Stimulated activated CD4-positive, alpha-beta T cell treated with anti-CD3 and anti-CD28 coated beads, Interleukin-12 subunit alpha, Interleukin-12 subunit beta, amount 100 ng/mL, for 4 hours (primary cell): Measurements from ENCODE around the gene CEP126.

Experiments used
- DNase-seq: peaks from one replicate; pipeline ENCODE4 v3.0.0-alpha.2; 2020

CEP126 gene

DNA sequence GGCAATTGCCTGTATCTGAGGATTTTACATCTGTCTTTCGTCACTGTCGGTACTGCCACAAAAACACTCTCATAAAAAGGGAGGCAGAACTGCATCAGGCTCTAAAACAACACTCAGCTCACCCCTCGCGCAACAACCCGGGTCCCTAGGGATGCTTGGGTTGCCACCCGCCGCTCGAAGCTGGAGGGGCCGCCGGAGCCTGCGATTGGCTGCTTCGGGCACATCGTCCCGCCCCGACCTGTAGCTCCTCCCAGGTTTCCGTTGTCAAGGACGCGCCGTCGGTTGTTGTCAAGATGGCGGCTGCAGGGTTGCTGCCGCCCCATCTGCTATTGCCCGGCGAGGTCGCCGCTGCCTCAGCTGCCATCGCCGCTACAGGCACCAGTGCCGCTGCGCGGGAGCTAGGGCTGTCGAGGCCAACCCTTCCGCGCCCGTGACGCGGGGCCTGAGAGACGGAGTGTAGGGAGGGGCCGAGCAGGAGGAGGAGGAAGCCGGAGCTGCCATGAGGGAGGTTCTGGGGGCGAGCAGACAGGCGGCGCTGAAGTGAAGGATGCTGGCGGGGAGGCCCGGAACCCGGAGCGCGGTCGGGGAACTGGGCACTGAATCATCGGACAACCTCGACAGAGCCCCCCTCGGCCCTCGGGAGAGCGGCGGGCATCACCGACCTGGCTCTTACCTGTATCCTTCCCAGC lies at the start of gene CEP126:
TSS of gene CEP126 (plus strand) at position 273 of the 689 bp plus-strand sequence. CDS start at position 548, 275 bp downstream.
- peak; percentile 93 for DNase-seq

GRCh38 chr11:101866619-101867491 lies 48.0 kb upstream of the CEP126 start:
- no peak for DNase-seq

DNA sequence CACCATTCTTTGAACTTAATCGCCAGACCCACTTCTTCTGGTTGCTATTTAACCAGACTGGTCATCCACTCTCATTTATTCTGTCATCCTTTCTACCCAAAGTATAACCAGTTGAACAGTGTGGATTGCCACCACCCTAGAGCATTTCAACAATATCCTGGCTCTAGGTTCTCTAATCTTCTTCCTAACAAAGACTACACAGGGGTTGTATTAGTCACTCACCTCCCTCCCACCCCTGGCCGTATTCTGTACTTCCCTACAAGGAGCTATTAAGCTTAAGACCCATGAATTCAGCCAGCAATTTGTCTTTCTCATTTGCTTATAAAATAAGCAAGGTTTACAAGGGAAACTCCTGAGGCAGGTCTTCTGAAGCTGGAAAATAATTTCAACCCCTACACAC lies 46.9 kb upstream of the CEP126 start:
- DNase-seq = no peak

DNA sequence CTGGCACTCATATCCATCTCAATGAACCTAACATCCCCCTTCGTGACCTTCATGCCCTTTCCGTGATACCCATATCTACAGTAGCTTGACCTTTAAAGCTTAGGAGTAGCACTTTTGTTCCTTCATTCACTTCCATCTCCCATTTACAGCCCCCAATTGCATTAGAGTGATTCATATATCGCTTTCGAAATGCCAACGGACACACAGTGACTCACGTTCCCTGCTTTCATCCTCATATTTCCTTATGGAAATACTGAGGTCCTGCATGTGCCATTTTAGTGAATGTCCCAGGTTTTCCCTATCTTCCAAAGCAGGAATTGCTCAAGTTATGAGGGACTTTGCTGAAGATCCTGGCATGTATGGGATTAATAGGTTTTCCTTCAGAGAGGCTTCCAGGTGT lies 44.3 kb upstream of the CEP126 start:
- no peak for DNase-seq

- DNase-seq = no peak
These were observed 42.5 kb upstream of the CEP126 start for GRCh38 chr11:101872171-101872882.

DNA sequence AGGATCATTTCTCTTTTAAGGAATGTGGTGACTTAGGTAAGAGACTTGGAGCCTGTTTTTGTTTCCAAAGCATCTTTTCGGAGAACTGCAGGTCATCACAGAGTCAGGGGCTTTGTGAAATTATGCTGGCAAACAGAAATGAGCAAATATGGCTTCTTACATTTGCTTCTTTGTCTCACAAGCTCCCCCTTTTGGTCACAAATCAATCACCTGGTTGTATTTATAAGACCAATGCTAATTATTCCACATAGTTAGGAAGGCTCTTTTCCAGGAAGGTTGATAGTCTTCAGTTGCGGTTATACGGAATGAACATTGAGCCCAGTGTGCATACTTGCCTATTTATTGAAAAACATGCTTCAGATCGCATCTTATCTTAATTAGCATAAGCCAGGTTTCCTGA lies 34.6 kb upstream of the CEP126 start:
- DNase-seq = no peak

DNA sequence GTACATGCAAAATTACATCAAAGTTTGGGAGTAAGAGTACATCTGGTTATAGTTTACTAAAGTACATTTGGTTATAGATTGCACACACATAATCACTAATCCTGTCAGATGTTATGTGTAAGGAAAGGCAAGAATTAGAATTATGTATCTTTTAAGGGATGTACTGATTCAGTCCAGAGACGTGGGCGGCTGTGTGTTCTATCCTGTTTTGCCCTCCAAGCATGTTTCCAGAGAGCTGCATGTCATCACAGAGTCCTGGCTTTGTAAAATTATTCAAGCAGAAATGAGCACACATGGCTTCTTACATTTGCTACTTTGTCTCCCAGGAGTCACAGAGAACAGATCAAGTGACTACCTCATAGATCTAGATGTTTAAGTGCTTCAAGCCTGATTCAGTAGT lies 33.2 kb upstream of the CEP126 start:
- DNase-seq = no peak

DNA sequence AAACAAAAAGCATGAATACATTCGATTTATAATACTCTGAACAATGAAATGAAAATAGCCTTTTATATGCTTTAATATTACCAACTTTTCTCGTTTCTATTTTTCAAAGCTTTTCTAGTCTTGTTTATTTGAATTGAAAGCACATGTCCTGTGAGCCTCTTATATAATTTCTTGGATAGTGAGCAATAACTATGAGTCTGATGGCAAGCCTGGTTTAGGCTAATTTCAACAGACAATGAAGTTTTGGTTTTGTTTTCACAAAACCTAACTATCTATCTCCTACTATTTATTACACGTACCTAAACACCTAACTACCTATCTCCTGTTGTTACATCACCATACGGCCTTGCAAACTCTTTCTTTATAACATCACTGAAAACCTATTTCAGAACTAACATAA lies 29.2 kb upstream of the CEP126 start:
- no peak for DNase-seq

GRCh38 chr11:101889767-101890166 lies 25.0 kb upstream of the CEP126 start:
- no peak for DNase-seq

- no peak for DNase-seq
These were observed 20.3 kb upstream of the CEP126 start for GRCh38 chr11:101894505-101894904.

- DNase-seq = no peak
These were observed 7.0 kb upstream of the CEP126 start for GRCh38 chr11:101907815-101908214.

GRCh38 chr11:101909087-101909486 lies 5.7 kb upstream of the CEP126 start:
- no peak for DNase-seq

DNA sequence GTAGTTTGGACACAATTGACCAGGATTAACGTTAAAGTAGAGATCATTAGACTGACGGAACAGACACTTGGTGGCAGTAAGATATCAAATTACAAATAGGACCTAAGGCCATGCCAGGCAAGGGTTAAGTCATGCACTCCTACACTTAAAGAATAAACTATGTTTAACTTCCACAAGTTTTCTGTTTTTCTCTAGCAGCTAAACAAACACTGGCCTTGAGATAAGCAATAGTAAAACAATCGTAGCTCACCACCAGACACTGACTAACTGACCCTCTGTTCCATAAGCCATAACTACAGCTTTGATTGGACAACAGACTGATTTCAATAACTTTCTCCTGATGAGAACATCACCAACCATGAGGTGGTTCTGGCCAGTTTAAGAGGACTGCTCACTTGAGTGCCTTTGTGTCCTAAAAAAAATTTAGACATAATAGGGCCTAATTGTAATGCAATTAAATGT lies 2.0 kb upstream of the CEP126 start:
- no peak for DNase-seq

GRCh38 chr11:101913656-101914055 lies 1.2 kb upstream of the CEP126 start:
- no peak for DNase-seq

DNA sequence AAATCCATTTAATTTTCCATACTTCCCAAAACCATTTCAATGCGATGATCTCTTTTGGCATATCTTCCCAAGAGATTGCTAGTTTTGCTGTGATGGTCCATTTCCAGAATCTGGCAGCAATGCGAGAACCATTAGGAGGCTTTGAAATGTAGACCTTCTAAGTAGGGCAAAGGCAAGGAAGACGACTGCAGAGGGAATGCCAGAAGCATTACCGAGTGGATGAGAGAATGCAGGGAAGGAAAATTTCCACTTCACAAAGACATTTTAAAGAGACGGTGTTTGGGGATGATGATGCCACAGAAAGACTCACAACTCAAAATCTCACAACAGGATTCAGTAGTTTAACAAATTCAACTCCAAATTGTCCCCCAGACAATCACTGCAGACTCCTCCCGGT lies 471 bp upstream of the CEP126 start:
- DNase-seq = no peak

DNA sequence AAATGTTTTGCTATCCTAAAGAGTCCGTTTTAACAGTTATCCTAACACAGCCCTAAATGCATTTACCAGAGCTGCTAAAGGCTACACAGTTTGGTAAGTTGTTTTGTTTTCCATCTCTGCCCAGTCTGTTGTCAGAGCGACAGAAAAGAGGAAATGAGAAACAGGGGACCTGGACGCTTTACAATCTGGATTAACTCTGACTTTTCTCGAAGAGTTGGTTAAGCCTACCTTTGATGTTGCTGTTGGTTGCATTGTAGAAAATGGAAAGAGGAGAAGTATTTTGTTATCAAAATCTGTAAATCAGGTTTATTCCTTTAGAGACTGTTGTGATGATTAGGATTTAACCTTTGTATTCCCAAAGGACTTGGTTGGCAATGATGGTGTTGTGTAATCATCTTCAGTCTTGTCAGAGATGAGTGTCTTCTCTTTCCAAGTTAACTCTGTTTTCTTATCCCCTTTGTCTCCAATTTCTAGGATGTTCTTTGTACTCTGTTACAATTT lies 1.0 kb downstream of the CEP126 start:
- DNase-seq = no peak

- no peak for DNase-seq
These were observed 1.6 kb downstream of the CEP126 start, which contains the start of gene ANGPTL5 for GRCh38 chr11:101916422-101916821. Gene ANGPTL5 (minus strand): TSS chr11:101916522. CDS start chr11:101907909, 8,613 bp downstream.

DNA sequence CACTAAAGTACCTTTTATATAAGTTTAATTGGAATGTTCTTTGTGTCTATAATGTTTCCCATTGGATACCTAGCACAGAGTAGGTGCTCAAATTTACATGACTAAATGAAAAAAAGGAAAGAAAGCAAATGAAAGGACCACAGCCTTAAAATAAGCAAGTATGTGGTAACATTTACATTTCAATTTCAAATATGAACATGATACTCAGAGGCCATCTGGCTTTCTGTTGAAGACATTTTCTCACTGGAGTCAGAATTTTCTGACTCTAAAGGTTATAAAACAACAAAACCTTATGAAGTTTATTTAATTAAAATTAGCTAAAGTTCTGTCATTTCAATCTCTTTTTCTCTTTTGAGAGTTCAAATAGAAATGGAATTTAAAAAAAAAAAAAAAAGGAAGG lies 2.4 kb downstream of the CEP126 start:
- DNase-seq = no peak

DNA sequence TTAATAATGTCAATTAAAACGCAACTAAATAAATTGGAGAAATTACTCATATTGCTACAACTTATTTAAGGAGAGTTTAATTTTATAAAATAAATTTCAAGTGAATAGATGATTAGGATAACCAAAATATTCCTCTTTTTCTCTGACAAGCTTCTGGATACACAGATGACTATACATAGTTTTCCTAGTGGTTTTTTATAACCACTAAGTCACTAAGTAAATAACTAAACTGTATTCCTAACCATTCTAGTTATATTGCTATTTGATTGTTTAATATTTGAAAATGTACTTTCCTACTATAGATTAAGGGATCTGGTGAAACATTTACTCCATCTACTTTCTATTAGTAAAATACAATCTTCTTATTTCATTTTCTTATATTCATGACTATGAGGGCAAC lies 6.2 kb downstream of the CEP126 start:
- DNase-seq = no peak

- no peak for DNase-seq
These were observed 8.7 kb downstream of the CEP126 start for GRCh38 chr11:101923554-101923953.

GRCh38 chr11:101929294-101929915 lies 14.6 kb downstream of the CEP126 start:
- DNase-seq = no peak

- no peak for DNase-seq
These were observed 16.9 kb downstream of the CEP126 start for GRCh38 chr11:101931692-101932091.
